Breast epithelium (tissue), 4 donors: ENCODE results near the gene ATP9A. TPM values are rescaled to one million over a fixed set of nuclear protein-coding genes. Genes with fewer than 3 reads are reported as not detected.

ENCODE experiments used
- DNase-seq, 2 donors: peaks; one replicate each; pipeline ENCODE4 v3.0.0-alpha.2; 2019; ENCODE audit warnings: low spot score in 2 of 2
- H3K27ac ChIP-seq, 2 donors: fragments of 200-600 bp; sonication (generic) in 1 of 2; one replicate each; pipeline ENCODE4 v1.5.1; 2016 to 2019; ENCODE audit warnings: mild to moderate bottlenecking in 1 of 2
- H3K27me3 ChIP-seq, 2 donors: fragments of 200-600 bp; sonication (generic) in 1 of 2; one replicate each; pipeline versions ENCODE4 v1.5.1 to v1.6.0; 2017 to 2019; ENCODE audit warnings: control low read depth in 1 of 2, mild to moderate bottlenecking in 1 of 2
- H3K36me3 ChIP-seq: fragments of 200-600 bp; one replicate; pipeline ENCODE4 v1.5.1; 2019
- H3K4me1 ChIP-seq, 2 donors: fragments of 200-600 bp; sonication (generic); one replicate each; pipeline ENCODE4 v1.5.1; 2016 to 2019; ENCODE audit warnings: control low read depth in 1 of 2
- H3K4me3 ChIP-seq, 3 donors: fragments of 200-600 bp; sonication (generic); 1 replicate in 2 of 3; 2 replicates in 1 of 3; pipeline ENCODE4 v1.5.1; 2016 to 2019; ENCODE audit warnings: mild to moderate bottlenecking in 3 of 3, moderate library complexity in 2 of 3
- H3K9me3 ChIP-seq, 2 donors: fragments of 200-600 bp; sonication (generic) in 1 of 2; one replicate each; pipeline ENCODE4 v1.5.1; 2016 to 2019; ENCODE audit warnings: control low read depth in 1 of 2
- POLR2A ChIP-seq: fragments of 450-650 bp; IDR thresholded peaks from one replicate; pipeline ENCODE4 v1.6.1; 2016; ENCODE audit warnings: antibody characterized with exemption, mild to moderate bottlenecking, moderate library complexity
- POLR2AphosphoS5 ChIP-seq, 3 donors: sonication (generic); formaldehyde crosslinking; IDR thresholded peaks; one replicate each; pipeline ENCODE4 v1.6.1; 2017; ENCODE audit warnings: antibody characterized with exemption in 3 of 3
- intact Hi-C: fragments of 100-400 bp; cut with DNase I; formaldehyde crosslinking; loops from one replicate; pipeline ENCODE4 v1.15.1; 2023; ENCODE audit warnings: low total_unique reads
- total RNA-seq, 3 donors: library from RNA; depleted of rRNA; stranded (reverse); fragments of >200 nt; gene quantifications; one replicate each; pipeline ENCODE4 v1.1.0, GENCODE V29; 2016
- TF ChIP-seq, protein P1 (sequence below), 3 donors: fragments of 450-650 bp; IDR thresholded peaks; one replicate each; pipeline ENCODE4 v1.5.1; 2016 to 2017; ENCODE audit warnings: antibody characterized with exemption in 3 of 3, mild to moderate bottlenecking in 3 of 3, moderate library complexity in 3 of 3

Gene ATP9A
- total RNA-seq, 3 donors from 2014 or later, result 41.6 to 98.4 (median 50.8) TPM

DNA sequence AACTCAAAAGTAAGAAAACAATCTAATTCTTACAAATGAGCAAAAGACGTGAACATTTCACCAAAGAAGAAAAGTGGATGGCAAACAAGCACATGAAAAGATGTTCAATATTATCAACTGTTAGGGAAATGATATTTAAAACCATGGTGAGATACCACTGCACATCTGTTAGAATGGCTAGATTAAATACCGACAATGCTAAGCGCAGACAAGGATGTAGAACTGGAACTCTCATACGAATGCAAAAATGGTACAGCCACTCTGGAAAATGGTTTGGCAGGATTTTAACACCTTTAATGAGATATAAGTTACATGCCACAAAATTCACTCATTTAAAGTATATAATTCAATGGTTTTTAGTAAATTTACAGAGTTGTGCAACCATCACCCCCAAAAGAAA is 181.0 kb downstream of the ATP9A start:
- no peak for DNase-seq
- H3K27ac ChIP-seq, result no peak overlapping the region
- no peaks in the 10 kb centered on the region for H3K36me3 ChIP-seq
- H3K9me3 ChIP-seq, result no peaks in the 10 kb centered on the region
- no peak overlapping the region for H3K4me3 ChIP-seq
- TF ChIP-seq POLR2A (no peak), POLR2AphosphoS5 (IDR thresholded peaks at IDR 0.05) (no peak)
- TF ChIP-seq, protein P1, sequence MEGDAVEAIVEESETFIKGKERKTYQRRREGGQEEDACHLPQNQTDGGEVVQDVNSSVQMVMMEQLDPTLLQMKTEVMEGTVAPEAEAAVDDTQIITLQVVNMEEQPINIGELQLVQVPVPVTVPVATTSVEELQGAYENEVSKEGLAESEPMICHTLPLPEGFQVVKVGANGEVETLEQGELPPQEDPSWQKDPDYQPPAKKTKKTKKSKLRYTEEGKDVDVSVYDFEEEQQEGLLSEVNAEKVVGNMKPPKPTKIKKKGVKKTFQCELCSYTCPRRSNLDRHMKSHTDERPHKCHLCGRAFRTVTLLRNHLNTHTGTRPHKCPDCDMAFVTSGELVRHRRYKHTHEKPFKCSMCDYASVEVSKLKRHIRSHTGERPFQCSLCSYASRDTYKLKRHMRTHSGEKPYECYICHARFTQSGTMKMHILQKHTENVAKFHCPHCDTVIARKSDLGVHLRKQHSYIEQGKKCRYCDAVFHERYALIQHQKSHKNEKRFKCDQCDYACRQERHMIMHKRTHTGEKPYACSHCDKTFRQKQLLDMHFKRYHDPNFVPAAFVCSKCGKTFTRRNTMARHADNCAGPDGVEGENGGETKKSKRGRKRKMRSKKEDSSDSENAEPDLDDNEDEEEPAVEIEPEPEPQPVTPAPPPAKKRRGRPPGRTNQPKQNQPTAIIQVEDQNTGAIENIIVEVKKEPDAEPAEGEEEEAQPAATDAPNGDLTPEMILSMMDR (IDR thresholded peaks at IDR 0.05), result no peak
- no peaks in the 10 kb centered on the region for H3K4me1 ChIP-seq
- H3K27me3 ChIP-seq, result no peaks in the 10 kb centered on the region
- intact Hi-C loops, result no loop called here

- H3K4me1 ChIP-seq, result no peaks in the 10 kb centered on the region
- DNase-seq, result no peak
- H3K27me3 ChIP-seq, result no peaks in the 10 kb centered on the region
- H3K36me3 ChIP-seq, result no peaks in the 10 kb centered on the region
- intact Hi-C loops, result no loop called here
- no peak for TF ChIP-seq POLR2A
- TF ChIP-seq POLR2AphosphoS5 (IDR thresholded peaks at IDR 0.05), result no peak
- TF ChIP-seq, protein P1 (IDR thresholded peaks at IDR 0.05), result no peak
- no peaks in the 10 kb centered on the region for H3K9me3 ChIP-seq
- no peak overlapping the region for H3K27ac ChIP-seq
- no peak overlapping the region for H3K4me3 ChIP-seq
Measured at GRCh38 chr20:51586005-51586440, 182.2 kb downstream of the ATP9A start.

- Histone ChIP-seq H3K4me3 (no peak overlapping the region), H3K9me3 (no peaks in the 10 kb centered on the region), H3K4me1 (no peaks in the 10 kb centered on the region), H3K36me3 (no peaks in the 10 kb centered on the region), H3K27ac (no peak overlapping the region), H3K27me3 (no peaks in the 10 kb centered on the region)
- no peak for DNase-seq
- intact Hi-C loops, result no loop called here
- TF ChIP-seq POLR2AphosphoS5 (IDR thresholded peaks at IDR 0.05) (no peak), POLR2A (no peak)
- TF ChIP-seq, protein P1 (IDR thresholded peaks at IDR 0.05), result no peak
Measured at GRCh38 chr20:51585148-51585547, 183.0 kb downstream of the ATP9A start.

GRCh38 chr20:51584737-51585136 is 183.5 kb downstream of the ATP9A start:
- intact Hi-C loops, result no loop called here
- TF ChIP-seq POLR2AphosphoS5 (IDR thresholded peaks at IDR 0.05) (no peak), POLR2A (no peak)
- TF ChIP-seq, protein P1 (IDR thresholded peaks at IDR 0.05), result no peak
- no peaks in the 10 kb centered on the region for H3K4me1 ChIP-seq

DNA sequence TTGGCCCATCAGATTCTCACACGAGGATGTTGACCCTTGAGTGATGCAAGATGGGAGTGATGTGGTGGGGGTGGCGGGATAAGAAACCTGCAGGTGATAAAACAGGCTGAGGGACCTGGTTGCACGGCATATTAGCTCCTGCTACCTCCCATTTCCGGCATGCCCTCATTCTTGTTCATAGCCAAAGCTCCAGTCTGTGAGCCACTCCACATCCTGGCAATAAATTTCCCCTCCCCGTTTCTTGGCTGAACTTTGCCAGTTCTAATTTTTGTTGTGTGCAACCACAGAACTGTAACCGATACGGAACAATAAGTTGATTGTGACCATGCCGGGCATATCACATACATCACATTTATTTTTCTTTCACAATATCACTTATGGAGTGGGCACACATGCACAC is 184.1 kb downstream of the ATP9A start:
- H3K36me3 ChIP-seq, result no peaks in the 10 kb centered on the region
- no peaks in the 10 kb centered on the region for H3K4me1 ChIP-seq
- no peak overlapping the region for H3K4me3 ChIP-seq
- H3K9me3 ChIP-seq, result no peaks in the 10 kb centered on the region
- no peak for TF ChIP-seq POLR2A
- TF ChIP-seq, protein P1 (IDR thresholded peaks at IDR 0.05), result no peak
- DNase-seq, result no peak
- H3K27me3 ChIP-seq, result no peaks in the 10 kb centered on the region
- intact Hi-C loops, result no loop called here
- no peak overlapping the region for H3K27ac ChIP-seq

More at GRCh38 chr20:51584737-51585136, 183.5 kb downstream of the ATP9A start:
- H3K9me3 ChIP-seq, result no peaks in the 10 kb centered on the region
- H3K27ac ChIP-seq, result no peak overlapping the region
- no peaks in the 10 kb centered on the region for H3K36me3 ChIP-seq
- DNase-seq, result no peak
- H3K4me3 ChIP-seq, result no peak overlapping the region
- H3K27me3 ChIP-seq, result no peaks in the 10 kb centered on the region
